Endothelial cell of umbilical vein (primary cell): ENCODE results near the gene BSND. TPM values are rescaled to one million over a fixed set of nuclear protein-coding genes. Genes with fewer than 3 reads are reported as not detected.

Experiments used
- BruUV-seq: library from RNA; stranded (reverse); fragments of 400-500 nt; replicated peaks from 2 replicates; lab custom pipeline; 2021; lab: Mats Ljungman, UMichigan
- CTCF ChIA-PET: fragments of 300-600, 350-600 bp; sonication (Branson Sonifier 250); formaldehyde crosslinking; loops from one replicate; lab custom pipeline; 2021; ENCODE audit warnings: antibody characterized with exemption, inconsistent platforms; lab: Charles Lee
- POLR2A ChIA-PET: fragments of 300-600, 350-600 bp; sonication (Branson Sonifier 250); formaldehyde crosslinking; loops from one replicate; lab custom pipeline; 2021; ENCODE audit warnings: antibody characterized with exemption, inconsistent platforms; lab: Charles Lee
- DNase-seq: peaks from one replicate; pipeline ENCODE4 v3.0.0-alpha.2; 2011; ENCODE audit warnings: low read depth, low spot score
- FAIRE-seq: peaks from 2 replicates; lab custom pipeline; 2011; peaks lifted over from hg19 to GRCh38; lab: Jason Lieb, UNC
- H2AFZ ChIP-seq: 2 replicates; pipeline ENCODE4 v1.6.0; 2012; ENCODE audit warnings: low read depth, low read length, control low read depth, inconsistent platforms
- H3K27ac ChIP-seq: 2 replicates; pipeline ENCODE4 v1.5.1; 2011; ENCODE audit warnings: low read depth, mild to moderate bottlenecking, control low read depth, low read length, moderate library complexity; ENCODE audit not compliant: insufficient read depth
- H3K27me3 ChIP-seq, 2 experiments: 2 replicates each; pipeline versions ENCODE4 v1.6.0 to v1.6.1; 2011; ENCODE audit warnings: low read length in 2 of 2, mixed read lengths in 1 of 2; ENCODE audit not compliant: control insufficient read depth in 2 of 2, insufficient read depth in 2 of 2
- H3K36me3 ChIP-seq, 2 experiments: 2 replicates in 1 of 2; 3 replicates in 1 of 2; pipeline ENCODE4 v1.5.1; 2011; ENCODE audit warnings: low read length in 2 of 2, mild to moderate bottlenecking in 1 of 2, moderate library complexity in 1 of 2; ENCODE audit not compliant: control insufficient read depth in 2 of 2, insufficient read depth in 2 of 2; ENCODE audit errors: extremely low read depth in 1 of 2
- H3K4me1 ChIP-seq: 3 replicates; pipeline ENCODE4 v1.5.1; 2011; ENCODE audit warnings: mild to moderate bottlenecking, low read length; ENCODE audit not compliant: control insufficient read depth, insufficient read depth; ENCODE audit errors: extremely low read depth
- H3K4me2 ChIP-seq: 2 replicates; pipeline ENCODE4 v1.6.1; 2011; ENCODE audit warnings: low read length, control low read depth, mixed read lengths; ENCODE audit not compliant: insufficient read depth
- H3K4me3 ChIP-seq, 3 experiments: fragments of 200-600 bp in 1 of 3; sonication (generic), shearing (Covaris generic) in 1 of 3; replicated peaks in 1 of 3; 2 replicates each; pipeline ENCODE4 v1.5.1; 2011 to 2016; ENCODE audit warnings: control low read depth in 3 of 3, low read length in 3 of 3, mild to moderate bottlenecking in 2 of 3, inconsistent platforms in 1 of 3, low read depth in 1 of 3, moderate library complexity in 1 of 3; ENCODE audit not compliant: insufficient read depth in 1 of 3
- H3K79me2 ChIP-seq: 2 replicates; pipeline ENCODE4 v1.6.0; 2012; ENCODE audit warnings: low read length, inconsistent platforms; ENCODE audit not compliant: control insufficient read depth, insufficient read depth
- H3K9ac ChIP-seq: replicated peaks from 2 replicates; pipeline ENCODE3; 2011; ENCODE audit warnings: low read length, control low read depth; ENCODE audit not compliant: insufficient read depth; ENCODE audit errors: extremely low read depth
- H3K9me1 ChIP-seq: replicated peaks from 3 replicates; pipeline ENCODE4 v1.6.0; 2011; ENCODE audit warnings: mild to moderate bottlenecking, low read length; ENCODE audit not compliant: control insufficient read depth, insufficient read depth; ENCODE audit errors: extremely low read depth
- H3K9me3 ChIP-seq: replicated peaks from 2 replicates; pipeline ENCODE4 v1.5.1; 2012; ENCODE audit warnings: low read length, inconsistent platforms; ENCODE audit not compliant: control insufficient read depth, insufficient read depth
- H4K20me1 ChIP-seq: replicated peaks from 2 replicates; pipeline ENCODE3; 2011; ENCODE audit warnings: mild to moderate bottlenecking, low read length; ENCODE audit not compliant: control insufficient read depth, insufficient read depth; ENCODE audit errors: extremely low read depth
- EZH2 ChIP-seq: IDR thresholded peaks from 2 replicates; pipeline ENCODE4 v1.6.1; 2012; ENCODE audit warnings: borderline replicate concordance, low read depth, mild to moderate bottlenecking, moderate library complexity, low read length, inconsistent platforms; ENCODE audit not compliant: severe bottlenecking
- FOS ChIP-seq: IDR thresholded peaks from 2 replicates; pipeline ENCODE4 v1.6.1; 2011; ENCODE audit warnings: mild to moderate bottlenecking, low read length, moderate library complexity, borderline replicate concordance; ENCODE audit not compliant: insufficient read depth
- GATA2 ChIP-seq: IDR thresholded peaks from 2 replicates; pipeline ENCODE4 v1.7.0; 2011; ENCODE audit warnings: low read depth, mild to moderate bottlenecking, moderate library complexity, mixed read lengths, low read length; ENCODE audit not compliant: insufficient read length, insufficient read depth
- JUN ChIP-seq: IDR thresholded peaks from 2 replicates; pipeline ENCODE4 v1.6.1; 2011; ENCODE audit warnings: borderline replicate concordance, low read depth; ENCODE audit not compliant: insufficient read length, insufficient read depth
- MYC ChIP-seq: IDR thresholded peaks from one replicate; pipeline ENCODE4 v1.6.1; 2011; ENCODE audit warnings: mild to moderate bottlenecking, low read depth, low read length
- POLR2A ChIP-seq: IDR thresholded peaks from 2 replicates; pipeline ENCODE4 v1.6.1; 2012; ENCODE audit warnings: low read depth, mild to moderate bottlenecking, control low read depth, low read length
- POLR2AphosphoS5 ChIP-seq: IDR thresholded peaks from 2 replicates; pipeline ENCODE4 v1.6.1; 2012; ENCODE audit warnings: low read depth, mild to moderate bottlenecking, control low read depth, low read length, moderate library complexity; ENCODE audit not compliant: insufficient read depth
- dilution Hi-C: fragments of 300-500 bp; cut with MboI; formaldehyde crosslinking; loops from one replicate; pipeline ENCODE4 v1.15.0; 2019; ENCODE audit warnings: low sequenced_read_pairs; ENCODE audit not compliant: extremely low pct_ligation_motif_present
- intact Hi-C: fragments of 100-400 bp; cut with micrococcal nuclease; formaldehyde crosslinking; loops from one replicate; pipeline ENCODE4 v1.10.0; 2022
- polyA plus RNA-seq, 4 experiments: library from polyadenylated mRNA; depleted of rRNA in 3 of 4; stranded (reverse) in 3 of 4; unstranded in 1 of 4; fragments of >200 nt; gene quantifications; 2 replicates each; pipeline versions ENCODE4 v1.2.1 to v1.2.3, GENCODE V29; 2011 to 2012; ENCODE audit warnings: missing spikeins in 1 of 4
- total RNA-seq: library from RNA; stranded (reverse); gene quantifications from 2 replicates; pipeline ENCODE4 v1.2.3, GENCODE V29; 2021
- TF ChIP-seq, protein P1 (sequence below): IDR thresholded peaks from 2 replicates; pipeline ENCODE4 v1.6.1; 2011; ENCODE audit not compliant: insufficient read depth, insufficient read length
- TF ChIP-seq, protein P2 (sequence below), 2 donors: IDR thresholded peaks; 1 replicate in 1 of 2; 2 replicates in 1 of 2; pipeline ENCODE4 v1.5.1; 2011; ENCODE audit warnings: low read length in 2 of 2, mild to moderate bottlenecking in 2 of 2, moderate library complexity in 2 of 2, control low read depth in 1 of 2, inconsistent platforms in 1 of 2, low read depth in 1 of 2; ENCODE audit not compliant: insufficient read depth in 1 of 2; ENCODE audit errors: extremely low read depth in 1 of 2

BSND gene
- total and polyA plus RNA-seq, 2 donors (not counting 3 experiments of a cell fraction or from before 2014, with no cell fraction given) = not detected

DNA sequence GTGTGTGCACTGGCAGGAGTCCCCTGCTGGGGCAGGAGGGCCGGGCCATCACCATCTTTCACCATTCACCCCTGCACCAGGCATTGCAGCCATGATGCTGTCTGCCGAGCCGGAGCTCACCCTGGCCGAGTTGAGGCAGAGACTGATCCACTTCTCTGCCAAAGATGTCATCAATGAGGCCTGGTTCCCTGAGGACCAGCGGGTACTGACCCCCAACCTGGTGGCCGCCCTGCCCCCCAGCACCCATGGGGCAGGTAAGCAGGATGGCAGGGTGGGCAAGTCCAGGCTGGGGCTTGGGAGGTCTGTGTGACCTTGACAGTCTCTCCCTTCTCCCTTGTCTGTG is 59.2 kb downstream of the BSND start:
- dilution Hi-C loops = no loop called here
- H3K4me2 ChIP-seq = no peak overlapping the region
- POLR2A ChIA-PET = no interaction called here
- intact Hi-C loops = no loop called here
- no peak overlapping the region for H3K9ac ChIP-seq
- FAIRE-seq (no peak), DNase-seq (no peak)
- H3K27ac ChIP-seq = no peak overlapping the region
- TF ChIP-seq, protein P1, sequence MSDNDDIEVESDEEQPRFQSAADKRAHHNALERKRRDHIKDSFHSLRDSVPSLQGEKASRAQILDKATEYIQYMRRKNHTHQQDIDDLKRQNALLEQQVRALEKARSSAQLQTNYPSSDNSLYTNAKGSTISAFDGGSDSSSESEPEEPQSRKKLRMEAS = no peak
- TF ChIP-seq POLR2A = no peak
- no peak for TF ChIP-seq GATA2
- no peak for TF ChIP-seq FOS
- no peak for TF ChIP-seq EZH2
- TF ChIP-seq, protein P2, sequence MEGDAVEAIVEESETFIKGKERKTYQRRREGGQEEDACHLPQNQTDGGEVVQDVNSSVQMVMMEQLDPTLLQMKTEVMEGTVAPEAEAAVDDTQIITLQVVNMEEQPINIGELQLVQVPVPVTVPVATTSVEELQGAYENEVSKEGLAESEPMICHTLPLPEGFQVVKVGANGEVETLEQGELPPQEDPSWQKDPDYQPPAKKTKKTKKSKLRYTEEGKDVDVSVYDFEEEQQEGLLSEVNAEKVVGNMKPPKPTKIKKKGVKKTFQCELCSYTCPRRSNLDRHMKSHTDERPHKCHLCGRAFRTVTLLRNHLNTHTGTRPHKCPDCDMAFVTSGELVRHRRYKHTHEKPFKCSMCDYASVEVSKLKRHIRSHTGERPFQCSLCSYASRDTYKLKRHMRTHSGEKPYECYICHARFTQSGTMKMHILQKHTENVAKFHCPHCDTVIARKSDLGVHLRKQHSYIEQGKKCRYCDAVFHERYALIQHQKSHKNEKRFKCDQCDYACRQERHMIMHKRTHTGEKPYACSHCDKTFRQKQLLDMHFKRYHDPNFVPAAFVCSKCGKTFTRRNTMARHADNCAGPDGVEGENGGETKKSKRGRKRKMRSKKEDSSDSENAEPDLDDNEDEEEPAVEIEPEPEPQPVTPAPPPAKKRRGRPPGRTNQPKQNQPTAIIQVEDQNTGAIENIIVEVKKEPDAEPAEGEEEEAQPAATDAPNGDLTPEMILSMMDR (IDR thresholded peaks at IDR 0.05; ENCODE audit: extremely low read depth in 1 of 2, insufficient read depth in 1 of 2, low read depth in 1 of 2, low read length in 2 of 2) = no peak
- no peak for TF ChIP-seq MYC
- TF ChIP-seq JUN = no peak
- no peak for TF ChIP-seq POLR2AphosphoS5
- no peaks in the 10 kb centered on the region for H3K36me3 ChIP-seq
- no peaks in the 10 kb centered on the region for H4K20me1 ChIP-seq
- no peaks in the 10 kb centered on the region for H3K27me3 ChIP-seq
- BruUV-seq = no TSS peak
- no peak overlapping the region for H3K4me3 ChIP-seq
- no peaks in the 10 kb centered on the region for H3K4me1 ChIP-seq
- H3K9me1 ChIP-seq = no peaks in the 10 kb centered on the region
- H3K9me3 ChIP-seq = no peaks in the 10 kb centered on the region
- no peak overlapping the region for H2AFZ ChIP-seq
- no peaks in the 10 kb centered on the region for H3K79me2 ChIP-seq
- CTCF ChIA-PET = interaction anchor here (1.2 kb wide), 1 partner anchor 9 kb away, joined by 4 read pairs; no protein-coding TSS in a partner anchor
